Fibroblast of lung (primary cell): ENCODE results near the gene GPSM1.

ENCODE experiments used
- CTCF ChIP-seq, 2 donors: IDR thresholded peaks in 1 of 2; conservative IDR thresholded peaks in 1 of 2; 1 replicate in 1 of 2; 2 replicates in 1 of 2; pipeline ENCODE4 v1.5.1; 2011 to 2012; ENCODE audit warnings: low read length in 2 of 2, control low read depth in 1 of 2, inconsistent platforms in 1 of 2, low read depth in 1 of 2, mild to moderate bottlenecking in 1 of 2
- EZH2 ChIP-seq: IDR thresholded peaks from 2 replicates; pipeline ENCODE4 v1.5.1; 2012; ENCODE audit warnings: low read length, control low read depth, mild to moderate bottlenecking; ENCODE audit errors: missing control alignments

GRCh38 chr9:136347472-136348256 is 20.3 kb downstream of the GPSM1 start:
- TF ChIP-seq CTCF (conservative IDR thresholded peaks at IDR 0.05 in 1 of 2, IDR thresholded peaks at IDR 0.05 in 1 of 2; ENCODE audit: low read depth in 1 of 2, low read length in 2 of 2) (no peak), EZH2 (no peak)
